HUDEP-2 (cell line): Measurements from ENCODE around the gene DDX24.
"Not testable (repeated sequence)": the region's sequence is repeated elsewhere in the genome, so short reads cannot be mapped to it uniquely, and the experiment has no call there.

Source experiments
- DNase-seq, 76 experiments: peaks; one replicate each; lab custom pipeline; 2025; ENCODE audit not compliant: unreplicated experiment in 76 of 76; lab: John Stamatoyannopoulos, UW

DDX24 gene

GRCh38 chr14:94081386-94081820 is 401 bp upstream of the DDX24 start:
- DNase-seq: peak in 1 of 76 experiments; percentile 29

- peak in 8 of 76 experiments; percentile 2 to 22 (median 10) for DNase-seq
Measured at GRCh38 chr14:94079891-94080620, 946 bp downstream of the DDX24 start.

- DNase-seq: no peak
Measured at GRCh38 chr14:94077823-94078222, 3.2 kb downstream of the DDX24 start.

- no peak for DNase-seq
Measured at GRCh38 chr14:94077111-94077821, 3.7 kb downstream of the DDX24 start.

GRCh38 chr14:94075008-94075407 is 6.0 kb downstream of the DDX24 start:
- no peak for DNase-seq

- DNase-seq: no peak
Measured at GRCh38 chr14:94074534-94074933, 6.5 kb downstream of the DDX24 start.

- not testable (repeated sequence) for DNase-seq
Measured at GRCh38 chr14:94072076-94072475, 8.9 kb downstream of the DDX24 start.

- no peak for DNase-seq
Measured at GRCh38 chr14:94066089-94066676, 14.8 kb downstream of the DDX24 start.

GRCh38 chr14:94062344-94062940 is 18.6 kb downstream of the DDX24 start:
- DNase-seq: no peak

GRCh38 chr14:94059998-94060397 is 21.0 kb downstream of the DDX24 start:
- DNase-seq: no peak

GRCh38 chr14:94058674-94059138 is 22.3 kb downstream of the DDX24 start:
- DNase-seq: no peak

GRCh38 chr14:94058128-94058673 is 22.8 kb downstream of the DDX24 start:
- no peak for DNase-seq

- DNase-seq: peak in 33 of 76 experiments; percentile 6 to 71 (median 26)
Measured at GRCh38 chr14:94056579-94057308, 24.3 kb downstream of the DDX24 start.

- no peak for DNase-seq
Measured at GRCh38 chr14:94054936-94055335, 26.1 kb downstream of the DDX24 start.

GRCh38 chr14:94054401-94054800 is 26.6 kb downstream of the DDX24 start:
- no peak for DNase-seq

- no peak for DNase-seq
Measured at GRCh38 chr14:94052662-94053061, 28.3 kb downstream of the DDX24 start.

- no peak for DNase-seq
Measured at GRCh38 chr14:94052199-94052598, 28.8 kb downstream of the DDX24 start.

GRCh38 chr14:94051779-94052178 is 29.2 kb downstream of the DDX24 start:
- no peak for DNase-seq

GRCh38 chr14:94051115-94051514 is 29.9 kb downstream of the DDX24 start:
- peak in 2 of 76 experiments; percentile 6 to 11 for DNase-seq

- no peak for DNase-seq
Measured at GRCh38 chr14:94050231-94050880, 30.6 kb downstream of the DDX24 start.
